Neuronal stem cell (in vitro differentiated cells): ENCODE results near the gene BARHL1.
A peak's percentile ranks its signal among the peaks of the same experiment; 100 is the strongest.

Experiments used
- DNase-seq: peaks from one replicate; pipeline ENCODE4 v3.0.0-alpha.2; 2013; ENCODE audit warnings: low spot score
- H2AFZ ChIP-seq: one replicate; pipeline ENCODE4 v1.6.1; 2013; ENCODE audit warnings: mild to moderate bottlenecking, low read length, inconsistent platforms
- H2AK5ac ChIP-seq: 2 replicates; pipeline ENCODE4 v1.6.1; 2013; ENCODE audit warnings: low read depth, mild to moderate bottlenecking, inconsistent platforms, low read length, moderate library complexity, mixed read lengths
- H2BK120ac ChIP-seq: 2 replicates; pipeline ENCODE4 v1.6.1; 2013; ENCODE audit warnings: low read depth, mild to moderate bottlenecking, inconsistent platforms, low read length, moderate library complexity, mixed read lengths
- H2BK12ac ChIP-seq: one replicate; pipeline ENCODE4 v1.6.1; 2013; ENCODE audit warnings: low read length, inconsistent platforms
- H2BK15ac ChIP-seq: 2 replicates; pipeline ENCODE4 v1.6.1; 2013; ENCODE audit warnings: mild to moderate bottlenecking, low read length, inconsistent platforms, mixed read lengths
- H2BK5ac ChIP-seq: one replicate; pipeline ENCODE4 v1.6.1; 2013; ENCODE audit warnings: inconsistent platforms, mild to moderate bottlenecking, low read length, moderate library complexity
- H3K14ac ChIP-seq: one replicate; pipeline ENCODE4 v1.6.1; 2013; ENCODE audit warnings: low read length, inconsistent platforms
- H3K18ac ChIP-seq: 2 replicates; pipeline ENCODE4 v1.6.1; 2013; ENCODE audit warnings: low read length, inconsistent platforms
- H3K23ac ChIP-seq: 2 replicates; pipeline ENCODE4 v1.6.1; 2013; ENCODE audit warnings: low read depth, mild to moderate bottlenecking, mixed read lengths, low read length, inconsistent platforms; ENCODE audit not compliant: poor library complexity
- H3K27ac ChIP-seq: replicated peaks from 3 replicates; pipeline ENCODE4 v1.5.1; 2013; ENCODE audit warnings: low read length, inconsistent platforms
- H3K27me3 ChIP-seq, 3 experiments: 2 replicates each; pipeline ENCODE4 v1.6.1; 2013; ENCODE audit warnings: low read length in 3 of 3, mild to moderate bottlenecking in 2 of 3, inconsistent platforms in 1 of 3, low read depth in 1 of 3, mixed read lengths in 1 of 3, moderate library complexity in 1 of 3; ENCODE audit not compliant: control insufficient read depth in 3 of 3, insufficient read depth in 3 of 3
- H3K36me3 ChIP-seq, 2 donors: replicated peaks in 1 of 2; 2 replicates each; pipeline ENCODE4 v1.6.1; 2013; ENCODE audit warnings: low read length in 2 of 2; ENCODE audit not compliant: control insufficient read depth in 2 of 2, insufficient read depth in 2 of 2
- H3K4ac ChIP-seq: 2 replicates; pipeline ENCODE4 v1.6.1; 2013; ENCODE audit warnings: inconsistent platforms, mild to moderate bottlenecking, low read length, moderate library complexity
- H3K4me1 ChIP-seq, 2 donors: 1 replicate in 1 of 2; 2 replicates in 1 of 2; pipeline ENCODE4 v1.6.1; 2013; ENCODE audit warnings: low read length in 2 of 2, low read depth in 1 of 2; ENCODE audit not compliant: control insufficient read depth in 2 of 2, insufficient read depth in 1 of 2
- H3K4me2 ChIP-seq: one replicate; pipeline ENCODE4 v1.6.1; 2013; ENCODE audit warnings: mild to moderate bottlenecking, low read length, inconsistent platforms; ENCODE audit not compliant: insufficient read depth, poor library complexity, severe bottlenecking
- H3K4me3 ChIP-seq, 2 donors: 2 replicates each; pipeline ENCODE4 v1.5.1; 2013; ENCODE audit warnings: low read length in 2 of 2, mild to moderate bottlenecking in 2 of 2, inconsistent platforms in 1 of 2, moderate library complexity in 1 of 2
- H3K79me1 ChIP-seq: one replicate; pipeline ENCODE4 v1.6.1; 2013; ENCODE audit warnings: low read depth, mild to moderate bottlenecking, inconsistent platforms, low read length, moderate library complexity
- H3K9ac ChIP-seq: one replicate; pipeline ENCODE4 v1.6.1; 2013; ENCODE audit warnings: mild to moderate bottlenecking, low read depth, low read length, inconsistent platforms; ENCODE audit not compliant: poor library complexity
- H3K9me3 ChIP-seq, 2 donors: replicated peaks in 1 of 2; 2 replicates each; pipeline versions ENCODE3 to v1.6.1; 2013; ENCODE audit warnings: low read length in 2 of 2, mild to moderate bottlenecking in 2 of 2, inconsistent platforms in 1 of 2, low read depth in 1 of 2, mixed read lengths in 1 of 2, moderate library complexity in 1 of 2; ENCODE audit not compliant: control insufficient read depth in 2 of 2, insufficient read depth in 1 of 2
- H4K8ac ChIP-seq: one replicate; pipeline ENCODE4 v1.6.1; 2013; ENCODE audit warnings: low read depth, mild to moderate bottlenecking, inconsistent platforms, low read length, moderate library complexity
- H4K91ac ChIP-seq: one replicate; pipeline ENCODE4 v1.6.1; 2013; ENCODE audit warnings: low read length, low read depth, mild to moderate bottlenecking, inconsistent platforms; ENCODE audit not compliant: poor library complexity
- WGBS, 2 donors: extraction: QIAGEN DNeasy Blood & Tissue Kit; methylation state at CpG; one replicate each; pipeline ENCODE4 v1.1.7; 2013; ENCODE audit warnings: missing lambda C conversion rate in 2 of 2, mixed read lengths in 1 of 2; ENCODE audit not compliant: insufficient read length in 2 of 2, insufficient replicate concordance in 1 of 2; ENCODE audit errors: extremely low coverage in 2 of 2; 5-methylcytosine and 5-hydroxymethylcytosine counted together

The BARHL1 gene

GRCh38 chr9:132551556-132551955 is 30.9 kb upstream of the BARHL1 start:
- no peak overlapping the region for H2BK120ac ChIP-seq
- H3K9me3 ChIP-seq, result no peaks in the 10 kb centered on the region
- H2BK12ac ChIP-seq, result no peak overlapping the region
- peaks cover 31 to 40% of the 10 kb centered on the region in 2 donors for H3K4me1 ChIP-seq
- H3K36me3 ChIP-seq, result no peaks in the 10 kb centered on the region
- no peak for DNase-seq
- no peak overlapping the region for H3K14ac ChIP-seq
- no peak overlapping the region for H3K4me2 ChIP-seq
- H3K27me3 ChIP-seq, result peaks cover 0 to 5% (median 0%) of the 10 kb centered on the region in 3 experiments
- H4K91ac ChIP-seq, result no peak overlapping the region
- no peak overlapping the region for H2AFZ ChIP-seq
- no peak overlapping the region for H3K9ac ChIP-seq
- no peaks in the 10 kb centered on the region for H3K79me1 ChIP-seq
- no CpG with 5 or more reads among the region's 13 CpGs for WGBS, 2 donors
- H3K27ac ChIP-seq, result no peak overlapping the region
- H3K4ac ChIP-seq, result no peak overlapping the region
- H3K18ac ChIP-seq, result peak overlapping the region; percentile 94
- H4K8ac ChIP-seq, result no peak overlapping the region
- H2BK15ac ChIP-seq, result peak overlapping the region; percentile 70
- H3K4me3 ChIP-seq, result no peak overlapping the region
- peak overlapping the region; percentile 85 for H2BK5ac ChIP-seq
- no peak overlapping the region for H3K23ac ChIP-seq
- H2AK5ac ChIP-seq, result peak overlapping the region; percentile 96

GRCh38 chr9:132552041-132552440 is 30.4 kb upstream of the BARHL1 start:
- WGBS, 2 donors, result no CpG with 5 or more reads among the region's 12 CpGs
- Histone ChIP-seq H4K8ac (no peak overlapping the region), H3K27ac (no peak overlapping the region), H3K14ac (no peak overlapping the region), H2BK15ac (peak overlapping the region; percentile 70), H2BK120ac (peak overlapping the region; percentile 69), H2AK5ac (peak overlapping the region; percentile 96), H3K4ac (no peak overlapping the region), H3K4me2 (no peak overlapping the region), H3K4me1 (peaks cover 29 to 37% of the 10 kb centered on the region in 2 donors), H2BK5ac (peak overlapping the region; percentile 85), H3K27me3 (peaks cover 0 to 9% (median 0%) of the 10 kb centered on the region in 3 experiments), H3K9ac (no peak overlapping the region), H3K23ac (no peak overlapping the region), H3K36me3 (no peaks in the 10 kb centered on the region), H2BK12ac (no peak overlapping the region), H3K79me1 (no peaks in the 10 kb centered on the region), H4K91ac (no peak overlapping the region), H2AFZ (no peak overlapping the region), H3K18ac (peak overlapping the region; percentile 94), H3K9me3 (no peaks in the 10 kb centered on the region), H3K4me3 (no peak overlapping the region)
- no peak for DNase-seq

GRCh38 chr9:132554755-132555154 is 27.7 kb upstream of the BARHL1 start:
- Histone ChIP-seq H2BK5ac (no peak overlapping the region), H4K91ac (no peak overlapping the region), H3K4me3 (no peak overlapping the region), H3K4ac (no peak overlapping the region), H3K79me1 (no peaks in the 10 kb centered on the region), H4K8ac (no peak overlapping the region), H3K9ac (no peak overlapping the region), H2BK12ac (peak overlapping the region; percentile 1), H3K4me1 (peaks cover 14 to 27% of the 10 kb centered on the region in 2 donors), H3K27ac (no peak overlapping the region), H3K36me3 (no peaks in the 10 kb centered on the region), H3K9me3 (peaks cover 2% of the 10 kb centered on the region in 2 donors), H3K27me3 (peaks cover 0 to 16% (median 0%) of the 10 kb centered on the region in 3 experiments), H3K4me2 (no peak overlapping the region), H2AK5ac (no peak overlapping the region), H3K18ac (no peak overlapping the region), H2BK15ac (no peak overlapping the region), H2BK120ac (no peak overlapping the region), H2AFZ (no peak overlapping the region), H3K23ac (no peak overlapping the region), H3K14ac (no peak overlapping the region)
- no peak for DNase-seq
- WGBS, 2 donors, result no CpG with 5 or more reads among the region's 2 CpGs

GRCh38 chr9:132555528-132555927 is 26.9 kb upstream of the BARHL1 start:
- no peak overlapping the region for H2AFZ ChIP-seq
- H4K8ac ChIP-seq, result no peak overlapping the region
- peaks cover 2 to 4% of the 10 kb centered on the region in 2 donors for H3K9me3 ChIP-seq
- WGBS, 2 donors, result no CpG with 5 or more reads among the region's 8 CpGs
- no peak overlapping the region for H3K4me3 ChIP-seq
- H3K79me1 ChIP-seq, result no peaks in the 10 kb centered on the region
- H2AK5ac ChIP-seq, result peak overlapping the region; percentile 56
- peak overlapping the region; percentile 79 for H2BK5ac ChIP-seq
- no peak overlapping the region for H3K9ac ChIP-seq
- H2BK120ac ChIP-seq, result no peak overlapping the region
- no peak for DNase-seq
- H3K18ac ChIP-seq, result no peak overlapping the region
- H4K91ac ChIP-seq, result no peak overlapping the region
- no peak overlapping the region for H3K4me2 ChIP-seq
- H3K14ac ChIP-seq, result no peak overlapping the region
- no peak overlapping the region for H2BK15ac ChIP-seq
- H3K23ac ChIP-seq, result no peak overlapping the region
- peaks cover 0 to 24% (median 0%) of the 10 kb centered on the region in 3 experiments for H3K27me3 ChIP-seq
- no peak overlapping the region for H2BK12ac ChIP-seq
- no peaks in the 10 kb centered on the region for H3K36me3 ChIP-seq
- peak overlapping the region; percentile 94 for H3K27ac ChIP-seq
- H3K4ac ChIP-seq, result no peak overlapping the region
- peaks cover 16 to 31% of the 10 kb centered on the region in 2 donors for H3K4me1 ChIP-seq
